Measurements from ENCODE around the gene ISYNA1.

DNA sequence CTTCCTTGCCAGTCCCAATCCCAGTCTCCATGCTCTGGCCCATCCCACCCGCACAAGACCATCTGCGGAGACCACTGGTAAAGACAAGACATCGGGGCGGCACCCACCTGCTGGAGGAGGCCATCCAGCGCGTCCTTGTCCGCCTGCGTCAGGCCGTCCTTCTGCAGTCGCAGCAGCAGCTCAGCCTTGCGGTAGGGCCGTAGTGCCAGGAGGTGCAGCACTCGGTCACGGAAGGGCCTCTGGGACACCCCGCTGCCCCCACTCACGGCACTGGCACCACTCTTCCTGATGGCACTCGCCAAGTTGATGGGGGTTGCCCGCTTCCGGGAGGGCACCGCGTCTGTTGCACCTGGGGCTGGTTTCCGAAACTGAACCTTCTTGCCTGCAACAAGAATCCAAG lies 23.5 kb upstream of the ISYNA1 start:
- TF ChIP-seq POLR2AphosphoS5 (IDR thresholded peaks at IDR 0.05) (no peak), CTCF (IDR thresholded peaks at IDR 0.05) (no peak), EP300 (IDR thresholded peaks at IDR 0.05) (no peak)

Data from esophagus muscularis mucosa (tissue), 4 donors.